ENCODE measurements around the gene BCAT1. TPM values are rescaled to one million over a fixed set of nuclear protein-coding genes. Genes with fewer than 3 reads are reported as not detected.

Gene BCAT1
- total and polyA plus RNA-seq, 9 of the 15 experiments (the other 6 are each of a cell fraction or from before 2014, with no cell fraction given): 38.5 to 157 (median 66.8) TPM

DNA sequence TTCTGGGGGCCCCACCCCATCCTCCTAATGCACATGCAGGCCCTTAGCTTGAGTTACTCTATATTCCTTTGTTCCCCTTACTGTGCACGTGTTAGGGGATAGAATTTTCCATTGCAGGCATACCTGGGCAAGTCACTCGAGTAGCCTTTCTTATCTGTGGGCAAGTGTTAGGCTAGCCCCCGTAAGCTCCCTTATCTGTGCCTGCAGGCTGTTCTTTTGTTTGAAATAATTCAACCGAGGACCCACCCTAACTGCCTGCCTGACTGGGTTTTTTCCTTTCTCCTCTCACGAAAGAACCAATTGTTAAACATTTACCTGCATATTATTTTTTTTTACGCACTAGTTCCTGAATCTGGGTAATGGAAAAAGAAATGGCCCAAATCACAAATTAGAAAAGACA lies 21.3 kb upstream of the BCAT1 start (continued):
- TF ChIP-seq, protein P1, sequence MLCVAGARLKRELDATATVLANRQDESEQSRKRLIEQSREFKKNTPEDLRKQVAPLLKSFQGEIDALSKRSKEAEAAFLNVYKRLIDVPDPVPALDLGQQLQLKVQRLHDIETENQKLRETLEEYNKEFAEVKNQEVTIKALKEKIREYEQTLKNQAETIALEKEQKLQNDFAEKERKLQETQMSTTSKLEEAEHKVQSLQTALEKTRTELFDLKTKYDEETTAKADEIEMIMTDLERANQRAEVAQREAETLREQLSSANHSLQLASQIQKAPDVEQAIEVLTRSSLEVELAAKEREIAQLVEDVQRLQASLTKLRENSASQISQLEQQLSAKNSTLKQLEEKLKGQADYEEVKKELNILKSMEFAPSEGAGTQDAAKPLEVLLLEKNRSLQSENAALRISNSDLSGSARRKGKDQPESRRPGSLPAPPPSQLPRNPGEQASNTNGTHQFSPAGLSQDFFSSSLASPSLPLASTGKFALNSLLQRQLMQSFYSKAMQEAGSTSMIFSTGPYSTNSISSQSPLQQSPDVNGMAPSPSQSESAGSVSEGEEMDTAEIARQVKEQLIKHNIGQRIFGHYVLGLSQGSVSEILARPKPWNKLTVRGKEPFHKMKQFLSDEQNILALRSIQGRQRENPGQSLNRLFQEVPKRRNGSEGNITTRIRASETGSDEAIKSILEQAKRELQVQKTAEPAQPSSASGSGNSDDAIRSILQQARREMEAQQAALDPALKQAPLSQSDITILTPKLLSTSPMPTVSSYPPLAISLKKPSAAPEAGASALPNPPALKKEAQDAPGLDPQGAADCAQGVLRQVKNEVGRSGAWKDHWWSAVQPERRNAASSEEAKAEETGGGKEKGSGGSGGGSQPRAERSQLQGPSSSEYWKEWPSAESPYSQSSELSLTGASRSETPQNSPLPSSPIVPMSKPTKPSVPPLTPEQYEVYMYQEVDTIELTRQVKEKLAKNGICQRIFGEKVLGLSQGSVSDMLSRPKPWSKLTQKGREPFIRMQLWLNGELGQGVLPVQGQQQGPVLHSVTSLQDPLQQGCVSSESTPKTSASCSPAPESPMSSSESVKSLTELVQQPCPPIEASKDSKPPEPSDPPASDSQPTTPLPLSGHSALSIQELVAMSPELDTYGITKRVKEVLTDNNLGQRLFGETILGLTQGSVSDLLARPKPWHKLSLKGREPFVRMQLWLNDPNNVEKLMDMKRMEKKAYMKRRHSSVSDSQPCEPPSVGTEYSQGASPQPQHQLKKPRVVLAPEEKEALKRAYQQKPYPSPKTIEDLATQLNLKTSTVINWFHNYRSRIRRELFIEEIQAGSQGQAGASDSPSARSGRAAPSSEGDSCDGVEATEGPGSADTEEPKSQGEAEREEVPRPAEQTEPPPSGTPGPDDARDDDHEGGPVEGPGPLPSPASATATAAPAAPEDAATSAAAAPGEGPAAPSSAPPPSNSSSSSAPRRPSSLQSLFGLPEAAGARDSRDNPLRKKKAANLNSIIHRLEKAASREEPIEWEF (CRISPR knock-in tag; IDR thresholded peaks at IDR 0.05): no peak
- peak in 1 of 2 experiments; percentile 67; a peak in 1 of 3 replicates for TF ChIP-seq CBX3 (IDR thresholded peaks at IDR 0.05; ENCODE audit: borderline replicate concordance in 1 of 2, low read length in 2 of 2)
- TF ChIP-seq ZNF146 (CRISPR knock-in tag; IDR thresholded peaks at IDR 0.05; ENCODE audit: unreplicated experiment): no peak
- TF ChIP-seq, protein P2, sequence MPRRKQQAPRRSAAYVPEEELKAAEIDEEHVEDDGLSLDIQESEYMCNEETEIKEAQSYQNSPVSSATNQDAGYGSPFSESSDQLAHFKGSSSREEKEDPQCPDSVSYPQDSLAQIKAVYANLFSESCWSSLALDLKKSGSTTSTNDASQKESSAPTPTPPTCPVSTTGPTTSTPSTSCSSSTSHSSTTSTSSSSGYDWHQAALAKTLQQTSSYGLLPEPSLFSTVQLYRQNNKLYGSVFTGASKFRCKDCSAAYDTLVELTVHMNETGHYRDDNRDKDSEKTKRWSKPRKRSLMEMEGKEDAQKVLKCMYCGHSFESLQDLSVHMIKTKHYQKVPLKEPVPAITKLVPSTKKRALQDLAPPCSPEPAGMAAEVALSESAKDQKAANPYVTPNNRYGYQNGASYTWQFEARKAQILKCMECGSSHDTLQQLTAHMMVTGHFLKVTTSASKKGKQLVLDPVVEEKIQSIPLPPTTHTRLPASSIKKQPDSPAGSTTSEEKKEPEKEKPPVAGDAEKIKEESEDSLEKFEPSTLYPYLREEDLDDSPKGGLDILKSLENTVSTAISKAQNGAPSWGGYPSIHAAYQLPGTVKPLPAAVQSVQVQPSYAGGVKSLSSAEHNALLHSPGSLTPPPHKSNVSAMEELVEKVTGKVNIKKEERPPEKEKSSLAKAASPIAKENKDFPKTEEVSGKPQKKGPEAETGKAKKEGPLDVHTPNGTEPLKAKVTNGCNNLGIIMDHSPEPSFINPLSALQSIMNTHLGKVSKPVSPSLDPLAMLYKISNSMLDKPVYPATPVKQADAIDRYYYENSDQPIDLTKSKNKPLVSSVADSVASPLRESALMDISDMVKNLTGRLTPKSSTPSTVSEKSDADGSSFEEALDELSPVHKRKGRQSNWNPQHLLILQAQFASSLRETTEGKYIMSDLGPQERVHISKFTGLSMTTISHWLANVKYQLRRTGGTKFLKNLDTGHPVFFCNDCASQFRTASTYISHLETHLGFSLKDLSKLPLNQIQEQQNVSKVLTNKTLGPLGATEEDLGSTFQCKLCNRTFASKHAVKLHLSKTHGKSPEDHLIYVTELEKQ (CRISPR knock-in tag; IDR thresholded peaks at IDR 0.05): no peak
- TF ChIP-seq SRSF3 (IDR thresholded peaks at IDR 0.05; ENCODE audit: insufficient read depth, low read length): no peak
- no peak for TF ChIP-seq FIP1L1 (IDR thresholded peaks at IDR 0.05; ENCODE audit: low read depth, low read length, poor library complexity, severe bottlenecking)
- no peak for TF ChIP-seq FOXA3 (CRISPR knock-in tag; conservative IDR thresholded peaks at IDR 0.05 in 1 of 2, IDR thresholded peaks at IDR 0.05 in 1 of 2)
- peak; percentile 68 for TF ChIP-seq CBFA2T3 (IDR thresholded peaks at IDR 0.05)
- TF ChIP-seq SAFB2 (IDR thresholded peaks at IDR 0.05; ENCODE audit: borderline replicate concordance, low read depth, low read length, severe bottlenecking): no peak
- TF ChIP-seq TAF9B (IDR thresholded peaks at IDR 0.05; ENCODE audit: partially characterized antibody): no peak
- no peak for TF ChIP-seq CHD2 (IDR thresholded peaks at IDR 0.05; ENCODE audit: low read depth, low read length)
- TF ChIP-seq KDM4B (IDR thresholded peaks at IDR 0.05; ENCODE audit: borderline replicate concordance in 2 of 2, low read depth in 1 of 2): no peak
- TF ChIP-seq RAD51 (IDR thresholded peaks at IDR 0.05; ENCODE audit: borderline replicate concordance, low read depth): no peak
- TF ChIP-seq SMAD3 (CRISPR knock-in tag; conservative IDR thresholded peaks at IDR 0.05): no peak
- TF ChIP-seq, protein P3, sequence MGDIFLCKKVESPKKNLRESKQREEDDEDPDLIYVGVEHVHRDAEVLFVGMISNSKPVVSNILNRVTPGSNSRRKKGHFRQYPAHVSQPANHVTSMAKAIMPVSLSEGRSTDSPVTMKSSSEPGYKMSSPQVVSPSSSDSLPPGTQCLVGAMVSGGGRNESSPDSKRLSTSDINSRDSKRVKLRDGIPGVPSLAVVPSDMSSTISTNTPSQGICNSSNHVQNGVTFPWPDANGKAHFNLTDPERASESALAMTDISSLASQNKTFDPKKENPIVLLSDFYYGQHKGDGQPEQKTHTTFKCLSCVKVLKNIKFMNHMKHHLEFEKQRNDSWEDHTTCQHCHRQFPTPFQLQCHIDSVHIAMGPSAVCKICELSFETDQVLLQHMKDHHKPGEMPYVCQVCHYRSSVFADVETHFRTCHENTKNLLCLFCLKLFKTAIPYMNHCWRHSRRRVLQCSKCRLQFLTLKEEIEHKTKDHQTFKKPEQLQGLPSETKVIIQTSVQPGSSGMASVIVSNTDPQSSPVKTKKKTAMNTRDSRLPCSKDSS (IDR thresholded peaks at IDR 0.05; ENCODE audit: low read depth, partially characterized antibody): peak; percentile 76
- TF ChIP-seq ZNF134 (CRISPR knock-in tag; conservative IDR thresholded peaks at IDR 0.05): no peak
- no peak for TF ChIP-seq ZBTB7A (IDR thresholded peaks at IDR 0.05; ENCODE audit: borderline replicate concordance, control insufficient read depth, low read depth, low read length)
- no peak for TF ChIP-seq ZBTB17 (CRISPR knock-in tag; IDR thresholded peaks at IDR 0.05)
- TF ChIP-seq ZNF696 (CRISPR knock-in tag; conservative IDR thresholded peaks at IDR 0.05): no peak
